NT2/D1 (cell line): ENCODE results near the gene ST6GAL2.

Experiments used
- SUZ12 ChIP-seq: IDR thresholded peaks from 2 replicates; pipeline ENCODE4 v1.6.1; 2011; ENCODE audit not compliant: insufficient read length, insufficient read depth; ENCODE audit errors: extremely low read depth
- YY1 ChIP-seq: IDR thresholded peaks from 2 replicates; pipeline ENCODE4 v1.6.1; 2011; ENCODE audit not compliant: insufficient read length, insufficient read depth
- ZNF274 ChIP-seq: IDR thresholded peaks from 2 replicates; pipeline ENCODE4 v1.6.1; 2011; ENCODE audit warnings: mild to moderate bottlenecking, low read depth, low read length

GRCh38 chr2:106845716-106846115 is 40.3 kb downstream of the ST6GAL2 start:
- no peak for TF ChIP-seq YY1
- no peak for TF ChIP-seq ZNF274
- TF ChIP-seq SUZ12, result no peak
